Gastroesophageal sphincter (tissue), 3 donors: ENCODE data around the gene C6orf52.

Experiments
- CTCF ChIP-seq, 4 experiments: fragments of 200-600 bp in 2 of 4; fragments of 450-650 bp in 2 of 4; sonication (generic) in 1 of 4; IDR thresholded peaks; one replicate each; pipeline ENCODE4 v1.5.1; 2017 to 2019; ENCODE audit warnings: antibody characterized with exemption in 4 of 4, mild to moderate bottlenecking in 2 of 4, moderate library complexity in 2 of 4
- EP300 ChIP-seq: sonication (generic); formaldehyde crosslinking; IDR thresholded peaks from one replicate; pipeline ENCODE4 v1.6.1; 2017; ENCODE audit warnings: antibody characterized with exemption, mild to moderate bottlenecking
- POLR2AphosphoS5 ChIP-seq: sonication (generic); formaldehyde crosslinking; IDR thresholded peaks from one replicate; pipeline ENCODE4 v1.6.1; 2017; ENCODE audit warnings: antibody characterized with exemption

DNA sequence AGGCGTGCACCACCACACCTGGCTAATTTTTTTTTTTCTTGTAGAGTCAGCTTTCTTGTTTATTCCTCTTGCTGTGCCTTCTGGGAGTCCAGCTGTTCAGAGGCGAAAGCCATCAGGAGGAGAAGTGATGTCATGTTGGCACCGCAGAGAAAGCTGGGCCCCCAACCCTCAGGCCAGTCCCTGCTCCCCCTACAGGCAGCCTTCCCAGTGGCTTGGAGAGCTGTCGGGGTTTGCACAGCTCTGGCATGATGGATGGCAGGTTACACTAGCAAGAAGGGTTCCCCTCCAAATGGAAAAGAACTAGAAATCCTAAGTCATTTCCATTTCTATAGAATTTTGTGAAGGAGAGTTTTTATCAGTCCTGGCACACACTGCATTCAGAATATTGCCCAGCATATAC lies 72.6 kb downstream of the C6orf52 start:
- TF ChIP-seq CTCF (IDR thresholded peaks at IDR 0.05) (no peak), POLR2AphosphoS5 (no peak), EP300 (no peak)
